Mesodermal cell (in vitro differentiated cells): Measurements from ENCODE around the gene ARHGAP32.

Experiments used
- H3K27ac ChIP-seq: 2 replicates; pipeline ENCODE4 v1.7.0; 2013; ENCODE audit warnings: mild to moderate bottlenecking, low read depth, low read length, moderate library complexity; ENCODE audit not compliant: severe bottlenecking
- H3K36me3 ChIP-seq: 2 replicates; pipeline ENCODE4 v1.7.1; 2013; ENCODE audit warnings: mild to moderate bottlenecking, low read length, moderate library complexity; ENCODE audit not compliant: control insufficient read depth, insufficient read depth
- H3K4me1 ChIP-seq: one replicate; pipeline ENCODE4 v1.7.1; 2013; ENCODE audit warnings: mild to moderate bottlenecking, low read length; ENCODE audit not compliant: insufficient read depth, control insufficient read depth, poor library complexity, severe bottlenecking
- H3K4me3 ChIP-seq: 2 replicates; pipeline ENCODE4 v1.7.0; 2013; ENCODE audit warnings: low read length, control low read depth, mild to moderate bottlenecking; ENCODE audit not compliant: insufficient read depth, poor library complexity, severe bottlenecking; ENCODE audit errors: extremely low read depth
- H3K9me3 ChIP-seq: 2 replicates; pipeline ENCODE4 v1.7.1; 2013; ENCODE audit warnings: mild to moderate bottlenecking, low read length, moderate library complexity; ENCODE audit not compliant: control insufficient read depth
- WGBS, 2 experiments: methylation state at CpG; one replicate each; pipeline ENCODE4 v1.1.5; 2013; ENCODE audit warnings: missing lambda C conversion rate in 2 of 2; ENCODE audit not compliant: insufficient coverage in 2 of 2; 5-methylcytosine and 5-hydroxymethylcytosine counted together

ARHGAP32 gene

GRCh38 chr11:128988242-128988970, 203.7 kb downstream of the ARHGAP32 start:
- H3K27ac ChIP-seq = no peak overlapping the region
- H3K9me3 ChIP-seq = no peaks in the 10 kb centered on the region
- no peak overlapping the region for H3K4me3 ChIP-seq
- H3K4me1 ChIP-seq = no peaks in the 10 kb centered on the region
- no peaks in the 10 kb centered on the region for H3K36me3 ChIP-seq

GRCh38 chr11:128985880-128986279, 206.2 kb downstream of the ARHGAP32 start:
- Histone ChIP-seq H3K36me3 (no peaks in the 10 kb centered on the region), H3K4me3 (no peak overlapping the region), H3K9me3 (no peaks in the 10 kb centered on the region), H3K27ac (no peak overlapping the region), H3K4me1 (no peaks in the 10 kb centered on the region)
- WGBS, 2 experiments = 67 to 96% methylated on average over 1 to 4 of the region's 5 CpGs

- WGBS, 2 experiments = 83 to 100% methylated on average over 4 to 8 of the region's 8 CpGs
- peaks cover 10% of the 10 kb centered on the region for H3K36me3 ChIP-seq
Measured at GRCh38 chr11:128983023-128983422, 209.1 kb downstream of the ARHGAP32 start.

GRCh38 chr11:128981254-128981653, 210.9 kb downstream of the ARHGAP32 start:
- H3K4me1 ChIP-seq = no peaks in the 10 kb centered on the region
- H3K27ac ChIP-seq = no peak overlapping the region
- peaks cover 22% of the 10 kb centered on the region for H3K36me3 ChIP-seq
- 90 to 100% methylated on average over 4 to 7 of the region's 7 CpGs for WGBS, 2 experiments
- no peak overlapping the region for H3K4me3 ChIP-seq
- H3K9me3 ChIP-seq = no peaks in the 10 kb centered on the region

More at GRCh38 chr11:128983023-128983422, 209.1 kb downstream of the ARHGAP32 start:
- Histone ChIP-seq H3K4me1 (no peaks in the 10 kb centered on the region), H3K4me3 (no peak overlapping the region), H3K27ac (no peak overlapping the region), H3K9me3 (no peaks in the 10 kb centered on the region)

- H3K4me3 ChIP-seq = no peak overlapping the region
- WGBS, 2 experiments = 97 to 98% methylated on average over 12 of the region's 13 CpGs
- H3K9me3 ChIP-seq = no peaks in the 10 kb centered on the region
- H3K36me3 ChIP-seq = peaks cover 67% of the 10 kb centered on the region
- no peaks in the 10 kb centered on the region for H3K4me1 ChIP-seq
- H3K27ac ChIP-seq = no peak overlapping the region
Measured at GRCh38 chr11:128970598-128971190, 221.4 kb downstream of the ARHGAP32 start.

GRCh38 chr11:128968916-128969315, 223.2 kb downstream of the ARHGAP32 start:
- no peak overlapping the region for H3K4me3 ChIP-seq
- peaks cover 53% of the 10 kb centered on the region for H3K36me3 ChIP-seq
- no peak overlapping the region for H3K27ac ChIP-seq
- no peaks in the 10 kb centered on the region for H3K9me3 ChIP-seq
- H3K4me1 ChIP-seq = no peaks in the 10 kb centered on the region
- WGBS, 2 experiments = 91 to 97% methylated on average over 8 of the region's 9 CpGs

- Histone ChIP-seq H3K36me3 (peaks cover 40% of the 10 kb centered on the region), H3K4me3 (no peak overlapping the region), H3K9me3 (no peaks in the 10 kb centered on the region), H3K4me1 (no peaks in the 10 kb centered on the region), H3K27ac (no peak overlapping the region)
- WGBS, 2 experiments = 92 to 94% methylated on average over 3 to 5 of the region's 6 CpGs
Measured at GRCh38 chr11:128967578-128967977, 224.5 kb downstream of the ARHGAP32 start.

- no peak overlapping the region for H3K4me3 ChIP-seq
Measured at GRCh38 chr11:128965485-128965884, 226.6 kb downstream of the ARHGAP32 start.

GRCh38 chr11:128964463-128964930, 227.6 kb downstream of the ARHGAP32 start:
- Histone ChIP-seq H3K36me3 (peaks cover 11% of the 10 kb centered on the region), H3K4me3 (no peak overlapping the region), H3K4me1 (no peaks in the 10 kb centered on the region), H3K9me3 (no peaks in the 10 kb centered on the region), H3K27ac (no peak overlapping the region)
- 49 to 83% methylated on average over 5 to 6 of the region's 7 CpGs for WGBS, 2 experiments

More at GRCh38 chr11:128965485-128965884, 226.6 kb downstream of the ARHGAP32 start:
- Histone ChIP-seq H3K27ac (no peak overlapping the region), H3K4me1 (no peaks in the 10 kb centered on the region), H3K36me3 (peaks cover 21% of the 10 kb centered on the region), H3K9me3 (no peaks in the 10 kb centered on the region)
- 70 to 85% methylated on average over 3 to 4 of the region's 4 CpGs for WGBS, 2 experiments

- Histone ChIP-seq H3K4me1 (no peaks in the 10 kb centered on the region), H3K36me3 (peaks cover 6% of the 10 kb centered on the region), H3K9me3 (no peaks in the 10 kb centered on the region), H3K4me3 (no peak overlapping the region), H3K27ac (no peak overlapping the region)
- WGBS, 2 experiments = 82 to 90% methylated on average over 3 of the region's 3 CpGs
Measured at GRCh38 chr11:128963744-128964325, 228.3 kb downstream of the ARHGAP32 start.

- Histone ChIP-seq H3K27ac (no peak overlapping the region), H3K4me1 (no peaks in the 10 kb centered on the region), H3K36me3 (no peaks in the 10 kb centered on the region), H3K9me3 (no peaks in the 10 kb centered on the region), H3K4me3 (no peak overlapping the region)
- WGBS, 2 experiments = 94 to 100% methylated on average over 3 to 4 of the region's 5 CpGs
Measured at GRCh38 chr11:128962896-128963295, 229.2 kb downstream of the ARHGAP32 start.
